HepG2 (cell line): ENCODE data around the gene TMEM185B. TPM values are rescaled to one million over a fixed set of nuclear protein-coding genes. Genes with fewer than 3 reads are reported as not detected.

Experiments used
- ATAC-seq: fragments of 200-7000 bp; cut with Tn5 transposase; 3 replicates; pipeline ENCODE4 v1.9.1; 2020; ENCODE audit warnings: mild to moderate bottlenecking, moderate library complexity
- BruUV-seq: library from RNA; stranded (reverse); fragments of 400-500 nt; replicated peaks from 2 replicates; lab custom pipeline; 2021; lab: Mats Ljungman, UMichigan
- CTCF ChIA-PET: fragments of 300-600 bp; formaldehyde crosslinking; extraction: SDS; loops from one replicate; lab custom pipeline; 2021; ENCODE audit warnings: low total read pairs, inconsistent platforms, low intra/inter-chr PET ratio; lab: Yijun Ruan, JAX
- POLR2A ChIA-PET: fragments of 350-600 bp; sonication (Branson Sonifier 250); formaldehyde crosslinking; loops from one replicate; lab custom pipeline; 2020; ENCODE audit warnings: antibody characterized with exemption, inconsistent platforms; lab: Yijun Ruan, JAX
- DNase-seq: peaks from one replicate; pipeline ENCODE4 v3.0.0-alpha.2; 2015; ENCODE audit warnings: low spot score
- FAIRE-seq: peaks from 3 replicates; lab custom pipeline; 2011; peaks lifted over from hg19 to GRCh38; lab: Jason Lieb, UNC
- H2AFZ ChIP-seq: one replicate; pipeline ENCODE4 v1.6.1; 2011; ENCODE audit warnings: low read length, inconsistent platforms
- H3K27ac ChIP-seq: fragments of 300-600 bp; 3 replicates; pipeline ENCODE4 v1.8.0; 2011; ENCODE audit warnings: mixed run types, mild to moderate bottlenecking, mixed read lengths, low read length, inconsistent platforms; ENCODE audit not compliant: insufficient read depth; ENCODE audit errors: extremely low read length
- H3K27me3 ChIP-seq, 2 experiments: fragments of 200-600 bp in 1 of 2; 2 replicates in 1 of 2; 3 replicates in 1 of 2; pipeline versions ENCODE4 v1.6.0 to v1.8.0; 2011; ENCODE audit warnings: low read length in 2 of 2, mild to moderate bottlenecking in 2 of 2, moderate library complexity in 2 of 2, inconsistent platforms in 1 of 2; ENCODE audit not compliant: insufficient read depth in 2 of 2, control insufficient read depth in 1 of 2
- H3K36me3 ChIP-seq, 2 experiments: fragments of 200-600 bp in 1 of 2; replicated peaks in 1 of 2; 2 replicates in 1 of 2; 3 replicates in 1 of 2; pipeline versions ENCODE4 v1.5.1 to v1.8.0; 2011; ENCODE audit warnings: low read length in 2 of 2, inconsistent platforms in 1 of 2; ENCODE audit not compliant: insufficient read depth in 2 of 2, control insufficient read depth in 1 of 2
- H3K4me1 ChIP-seq: 2 replicates; pipeline ENCODE4 v1.5.1; 2012; ENCODE audit warnings: low read length, inconsistent platforms; ENCODE audit not compliant: insufficient read depth
- H3K4me2 ChIP-seq: 2 replicates; pipeline ENCODE4 v1.6.0; 2011; ENCODE audit warnings: low read depth, low read length, inconsistent platforms
- H3K4me3 ChIP-seq, 3 experiments: fragments of 200-600 bp in 1 of 3; sonication (generic), shearing (Covaris generic) in 1 of 3; replicated peaks in 1 of 3; 2 replicates each; pipeline ENCODE4 v1.5.1; 2011 to 2016; ENCODE audit warnings: low read length in 3 of 3, inconsistent platforms in 2 of 3, low read depth in 2 of 3, mild to moderate bottlenecking in 2 of 3, control low read depth in 1 of 3, mixed read lengths in 1 of 3; ENCODE audit not compliant: insufficient read depth in 1 of 3
- H3K79me2 ChIP-seq: one replicate; pipeline ENCODE4 v1.6.1; 2011; ENCODE audit warnings: low read length, inconsistent platforms; ENCODE audit not compliant: insufficient read depth
- H3K9ac ChIP-seq: 2 replicates; pipeline ENCODE4 v1.6.0; 2011; ENCODE audit warnings: mild to moderate bottlenecking, low read depth, low read length, inconsistent platforms; ENCODE audit not compliant: insufficient read depth
- H3K9me3 ChIP-seq: 2 replicates; pipeline ENCODE4 v1.5.1; 2012; ENCODE audit warnings: mild to moderate bottlenecking, low read length
- H4K20me1 ChIP-seq: 2 replicates; pipeline ENCODE4 v1.6.0; 2011; ENCODE audit warnings: inconsistent platforms, mild to moderate bottlenecking, low read length, moderate library complexity; ENCODE audit not compliant: insufficient read depth
- CC2D1A ChIP-seq: sonication (generic); formaldehyde crosslinking; IDR thresholded peaks from 2 replicates; pipeline ENCODE4 v1.8.1; 2023; ENCODE audit warnings: mild to moderate bottlenecking, missing genetic modification reagents
- MAFK ChIP-seq, 2 experiments: IDR thresholded peaks in 1 of 2; conservative IDR thresholded peaks in 1 of 2; 2 replicates each; pipeline ENCODE4 v1.6.1; 2011; ENCODE audit warnings: improper control_type of control experiment in 2 of 2, low read length in 2 of 2
- NFYB ChIP-seq: sonication (generic); formaldehyde crosslinking; IDR thresholded peaks from 2 replicates; pipeline ENCODE4 v1.4.0; 2020; ENCODE audit warnings: missing genetic modification reagents
- NFYC ChIP-seq: IDR thresholded peaks from 2 replicates; pipeline ENCODE4 v1.6.1; 2016; ENCODE audit warnings: missing genetic modification reagents, missing compliant biosample characterization
- RFX1 ChIP-seq: fragments of 450-650 bp; IDR thresholded peaks from 2 replicates; pipeline ENCODE4 v1.6.1; 2017
- RFXAP ChIP-seq: sonication (generic); formaldehyde crosslinking; IDR thresholded peaks from 2 replicates; pipeline ENCODE4 v1.4.0; 2020; ENCODE audit warnings: missing genetic modification reagents, borderline replicate concordance
- SRF ChIP-seq: IDR thresholded peaks from 2 replicates; pipeline ENCODE4 v1.6.1; 2011; ENCODE audit warnings: mild to moderate bottlenecking, low read depth, low read length, moderate library complexity
- ZNF10 ChIP-seq: sonication (generic); formaldehyde crosslinking; IDR thresholded peaks from 2 replicates; pipeline ENCODE4 v1.4.0; 2020; ENCODE audit warnings: mild to moderate bottlenecking, low read depth, missing genetic modification reagents, borderline replicate concordance
- ZNF136 ChIP-seq: sonication (generic); formaldehyde crosslinking; IDR thresholded peaks from 2 replicates; pipeline ENCODE4 v1.8.1; 2022; ENCODE audit warnings: low read depth, mild to moderate bottlenecking, moderate library complexity, missing genetic modification reagents
- WGBS: methylation state at CpG from one replicate; pipeline ENCODE4 v1.1.6; 2017; ENCODE audit warnings: low lambda C conversion rate; 5-methylcytosine and 5-hydroxymethylcytosine counted together
- in situ Hi-C: cut with HindIII; loops from 2 replicates; pipeline ENCODE4 v1.10.0; 2017; ENCODE audit warnings: low pct_unique_long_range_greater_than_20kb; ENCODE audit not compliant: extremely low pct_ligation_motif_present
- intact Hi-C: fragments of 100-400 bp; cut with micrococcal nuclease; formaldehyde crosslinking; loops from one replicate; pipeline ENCODE4 v1.10.0; 2022; ENCODE audit not compliant: unreplicated experiment
- polyA plus RNA-seq, 8 experiments: library from polyadenylated mRNA; depleted of rRNA in 3 of 8; stranded (reverse) in 7 of 8; unstranded in 1 of 8; fragments of >200 nt; fragmentation: Illumina TruSeq in 4 of 8; extraction: Trizol in 4 of 8; gene quantifications; 2 replicates each; pipeline versions ENCODE4 v1.2.1 to v1.2.3, GENCODE V29; 2011 to 2016; ENCODE audit warnings: low read depth in 4 of 8, missing spikeins in 1 of 8, mixed read lengths in 1 of 8; ENCODE audit not compliant: insufficient read depth in 1 of 8
- total RNA-seq, 5 experiments: library from RNA; depleted of rRNA; stranded (reverse); fragments of >200 nt; fragmentation: Illumina TruSeq; extraction: Trizol; gene quantifications; 2 replicates each; pipeline ENCODE4 v1.2.3, GENCODE V29; 2016; ENCODE audit warnings: low read depth in 1 of 5
- TF ChIP-seq, protein P1 (sequence below): sonication (generic); formaldehyde crosslinking; IDR thresholded peaks from 2 replicates; pipeline ENCODE4 v1.4.0; 2020; ENCODE audit warnings: mild to moderate bottlenecking, missing genetic modification reagents
- TF ChIP-seq, protein P2 (sequence below): sonication (generic); formaldehyde crosslinking; IDR thresholded peaks from 2 replicates; pipeline ENCODE4 v1.4.0; 2020; ENCODE audit warnings: missing genetic modification reagents, borderline replicate concordance
- TF ChIP-seq, protein P3 (sequence below): sonication (generic); formaldehyde crosslinking; IDR thresholded peaks from 2 replicates; pipeline ENCODE4 v1.4.0; 2020; ENCODE audit warnings: missing genetic modification reagents
- TF ChIP-seq, protein P4 (sequence below): sonication (generic); formaldehyde crosslinking; IDR thresholded peaks from 2 replicates; pipeline ENCODE4 v1.8.1; 2023; ENCODE audit warnings: mild to moderate bottlenecking, moderate library complexity, missing genetic modification reagents

Gene TMEM185B
- total and polyA plus RNA-seq, 2 of the 13 experiments (the other 11 are each of a cell fraction or from before 2014, with no cell fraction given), result 5.6 to 7.0 TPM

DNA sequence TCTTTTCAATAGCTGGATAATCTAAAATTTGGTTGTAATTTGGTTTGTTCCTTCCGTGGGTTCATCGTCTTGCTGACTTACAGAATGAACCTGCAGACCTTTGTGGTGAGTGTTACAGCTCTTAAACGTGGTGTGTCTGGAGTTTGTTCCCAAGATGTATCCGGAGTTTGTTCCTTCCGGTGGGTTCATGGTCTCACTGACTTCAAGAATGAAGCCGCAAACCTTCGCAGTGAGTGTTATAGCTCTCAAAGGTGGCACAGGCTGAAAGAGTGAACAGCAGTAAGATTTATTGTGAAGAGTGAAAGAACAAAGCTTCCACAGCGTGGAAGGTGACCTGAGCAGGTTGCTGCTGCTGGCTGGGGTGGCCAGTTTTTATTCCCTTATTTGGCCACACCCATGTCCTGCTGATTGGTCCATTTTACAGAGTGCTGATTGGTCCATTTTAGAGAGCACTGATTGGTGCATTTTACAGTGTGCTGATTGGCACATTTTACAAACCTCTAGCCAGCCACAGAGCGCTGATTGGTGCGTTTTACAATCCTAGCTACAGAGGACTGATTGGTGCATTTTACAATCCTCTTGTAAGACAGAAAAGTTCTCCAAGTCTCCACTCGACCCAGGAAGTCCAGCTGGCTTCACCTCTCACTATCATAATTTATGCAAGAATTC lies 46.0 kb upstream of the TMEM185B start:
- in situ Hi-C loops (no loop called here), intact Hi-C loops (no loop called here)
- no peak overlapping the region for H3K4me3 ChIP-seq
- POLR2A ChIA-PET, result interaction anchor here (2.0 kb wide), 1 partner anchor 17 kb away, joined by 7 read pairs; the partner anchor contains the start of gene RALB
- TF ChIP-seq SRF (peak; percentile 49; the same call in 1 of the 2 replicates), NFYC (CRISPR knock-in tag) (peak; percentile 63), MAFK (conservative IDR thresholded peaks at IDR 0.05 in 1 of 2, IDR thresholded peaks at IDR 0.05 in 1 of 2; ENCODE audit: low read length in 2 of 2) (0 out of 4 replicates have a peak, but pooled peaks of 1 of the 2 experiments have one; percentile 3), CC2D1A (CRISPR knock-in tag) (no peak), NFYB (CRISPR knock-in tag) (peak; percentile 72)
- WGBS, result 96% methylated on average over 11 of the region's 11 CpGs
- FAIRE-seq, result no peak
- no peak for DNase-seq
- H3K9ac ChIP-seq, result no peak overlapping the region
- no TSS peak for BruUV-seq
- no peak overlapping the region for H3K27ac ChIP-seq
- ATAC-seq, result no peak
- peaks cover 10% of the 10 kb centered on the region for H3K9me3 ChIP-seq
- no peak overlapping the region for H2AFZ ChIP-seq
- CTCF ChIA-PET, result no interaction called here
- H4K20me1 ChIP-seq, result no peaks in the 10 kb centered on the region
- no peak overlapping the region for H3K4me2 ChIP-seq
- peaks cover 52% of the 10 kb centered on the region for H3K4me1 ChIP-seq
- H3K27me3 ChIP-seq, result no peaks in the 10 kb centered on the region
- no peaks in the 10 kb centered on the region for H3K36me3 ChIP-seq
- peaks cover 22% of the 10 kb centered on the region for H3K79me2 ChIP-seq

DNA sequence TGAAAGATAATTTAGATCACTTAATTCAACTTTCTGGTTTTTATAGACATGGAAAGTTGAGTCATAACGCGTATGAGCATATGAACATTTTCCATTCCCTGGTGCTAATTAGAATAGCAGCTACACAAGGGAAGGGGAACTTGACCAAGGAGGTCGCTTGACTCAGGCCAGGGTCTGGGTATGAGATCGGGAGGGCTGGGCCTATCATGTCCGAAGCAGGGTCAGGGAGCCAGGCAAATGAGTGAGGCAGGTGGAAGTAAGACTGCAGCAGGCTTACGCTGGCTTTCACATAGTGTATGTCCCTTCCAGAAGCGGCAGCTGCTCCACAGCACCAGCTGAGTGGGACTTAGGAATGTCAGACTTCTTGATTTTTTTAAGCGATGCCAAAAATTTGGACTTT lies 44.1 kb upstream of the TMEM185B start:
- CTCF ChIA-PET, result no interaction called here
- 98% methylated on average over 8 of the region's 8 CpGs for WGBS
- intact Hi-C loops, result no loop called here
- TF ChIP-seq CC2D1A (CRISPR knock-in tag), result no peak
- no peak for TF ChIP-seq ZNF136 (CRISPR knock-in tag)
- TF ChIP-seq, protein P1, sequence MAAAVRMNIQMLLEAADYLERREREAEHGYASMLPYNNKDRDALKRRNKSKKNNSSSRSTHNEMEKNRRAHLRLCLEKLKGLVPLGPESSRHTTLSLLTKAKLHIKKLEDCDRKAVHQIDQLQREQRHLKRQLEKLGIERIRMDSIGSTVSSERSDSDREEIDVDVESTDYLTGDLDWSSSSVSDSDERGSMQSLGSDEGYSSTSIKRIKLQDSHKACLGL (CRISPR knock-in tag), result no peak
- no peak for TF ChIP-seq RFX1
- TF ChIP-seq, protein P2, sequence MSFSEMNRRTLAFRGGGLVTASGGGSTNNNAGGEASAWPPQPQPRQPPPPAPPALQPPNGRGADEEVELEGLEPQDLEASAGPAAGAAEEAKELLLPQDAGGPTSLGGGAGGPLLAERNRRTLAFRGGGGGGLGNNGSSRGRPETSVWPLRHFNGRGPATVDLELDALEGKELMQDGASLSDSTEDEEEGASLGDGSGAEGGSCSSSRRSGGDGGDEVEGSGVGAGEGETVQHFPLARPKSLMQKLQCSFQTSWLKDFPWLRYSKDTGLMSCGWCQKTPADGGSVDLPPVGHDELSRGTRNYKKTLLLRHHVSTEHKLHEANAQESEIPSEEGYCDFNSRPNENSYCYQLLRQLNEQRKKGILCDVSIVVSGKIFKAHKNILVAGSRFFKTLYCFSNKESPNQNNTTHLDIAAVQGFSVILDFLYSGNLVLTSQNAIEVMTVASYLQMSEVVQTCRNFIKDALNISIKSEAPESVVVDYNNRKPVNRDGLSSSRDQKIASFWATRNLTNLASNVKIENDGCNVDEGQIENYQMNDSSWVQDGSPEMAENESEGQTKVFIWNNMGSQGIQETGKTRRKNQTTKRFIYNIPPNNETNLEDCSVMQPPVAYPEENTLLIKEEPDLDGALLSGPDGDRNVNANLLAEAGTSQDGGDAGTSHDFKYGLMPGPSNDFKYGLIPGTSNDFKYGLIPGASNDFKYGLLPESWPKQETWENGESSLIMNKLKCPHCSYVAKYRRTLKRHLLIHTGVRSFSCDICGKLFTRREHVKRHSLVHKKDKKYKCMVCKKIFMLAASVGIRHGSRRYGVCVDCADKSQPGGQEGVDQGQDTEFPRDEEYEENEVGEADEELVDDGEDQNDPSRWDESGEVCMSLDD (CRISPR knock-in tag), result no peak
- TF ChIP-seq RFXAP (CRISPR knock-in tag), result no peak
- TF ChIP-seq, protein P3, sequence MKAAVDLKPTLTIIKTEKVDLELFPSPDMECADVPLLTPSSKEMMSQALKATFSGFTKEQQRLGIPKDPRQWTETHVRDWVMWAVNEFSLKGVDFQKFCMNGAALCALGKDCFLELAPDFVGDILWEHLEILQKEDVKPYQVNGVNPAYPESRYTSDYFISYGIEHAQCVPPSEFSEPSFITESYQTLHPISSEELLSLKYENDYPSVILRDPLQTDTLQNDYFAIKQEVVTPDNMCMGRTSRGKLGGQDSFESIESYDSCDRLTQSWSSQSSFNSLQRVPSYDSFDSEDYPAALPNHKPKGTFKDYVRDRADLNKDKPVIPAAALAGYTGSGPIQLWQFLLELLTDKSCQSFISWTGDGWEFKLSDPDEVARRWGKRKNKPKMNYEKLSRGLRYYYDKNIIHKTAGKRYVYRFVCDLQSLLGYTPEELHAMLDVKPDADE (CRISPR knock-in tag), result no peak
- TF ChIP-seq ZNF10, result no peak
- TF ChIP-seq, protein P4, sequence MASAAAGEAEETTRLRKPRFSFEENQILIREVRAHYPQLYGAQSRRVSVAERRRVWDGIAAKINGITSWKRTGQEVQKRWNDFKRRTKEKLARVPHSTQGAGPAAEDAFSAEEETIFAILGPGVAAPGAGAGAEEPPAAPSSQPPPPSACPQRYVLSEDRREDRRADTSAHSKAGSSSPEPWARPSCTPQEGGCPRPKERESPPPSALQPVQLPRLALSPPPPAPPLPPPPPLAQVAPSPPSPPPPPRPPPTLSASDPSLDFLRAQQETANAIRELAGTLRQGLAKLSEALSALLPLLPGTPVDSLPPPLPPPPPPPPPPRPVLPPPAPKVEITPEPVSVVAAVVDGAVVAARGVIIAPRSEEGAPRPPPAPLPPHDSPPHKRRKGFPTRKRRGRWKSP, result no peak

More for the DNA sequence above, 44.1 kb upstream of the TMEM185B start:
- ATAC-seq, result no peak
- in situ Hi-C loops, result no loop called here
- DNase-seq, result no peak
- peaks cover 12% of the 10 kb centered on the region for H3K79me2 ChIP-seq
- no peak overlapping the region for H3K9ac ChIP-seq
- no peak overlapping the region for H2AFZ ChIP-seq
- no peak for FAIRE-seq
- no peak overlapping the region for H3K4me2 ChIP-seq
- POLR2A ChIA-PET, result no interaction called here
- H3K9me3 ChIP-seq, result no peaks in the 10 kb centered on the region
- H3K27me3 ChIP-seq, result no peaks in the 10 kb centered on the region
- no peaks in the 10 kb centered on the region for H3K36me3 ChIP-seq
- no peaks in the 10 kb centered on the region for H4K20me1 ChIP-seq
- no TSS peak for BruUV-seq
- H3K4me3 ChIP-seq, result no peak overlapping the region
- peaks cover 33% of the 10 kb centered on the region for H3K4me1 ChIP-seq
- H3K27ac ChIP-seq, result no peak overlapping the region
